Measurements from ENCODE around the gene SCN2B. TPM values are rescaled to one million over a fixed set of nuclear protein-coding genes. Genes with fewer than 3 reads are reported as not detected.

SCN2B gene
- total and polyA plus RNA-seq, 10 of the 15 experiments (the other 5 are each of a cell fraction or from before 2014, with no cell fraction given): 0.01 TPM; not detected in 9

DNA sequence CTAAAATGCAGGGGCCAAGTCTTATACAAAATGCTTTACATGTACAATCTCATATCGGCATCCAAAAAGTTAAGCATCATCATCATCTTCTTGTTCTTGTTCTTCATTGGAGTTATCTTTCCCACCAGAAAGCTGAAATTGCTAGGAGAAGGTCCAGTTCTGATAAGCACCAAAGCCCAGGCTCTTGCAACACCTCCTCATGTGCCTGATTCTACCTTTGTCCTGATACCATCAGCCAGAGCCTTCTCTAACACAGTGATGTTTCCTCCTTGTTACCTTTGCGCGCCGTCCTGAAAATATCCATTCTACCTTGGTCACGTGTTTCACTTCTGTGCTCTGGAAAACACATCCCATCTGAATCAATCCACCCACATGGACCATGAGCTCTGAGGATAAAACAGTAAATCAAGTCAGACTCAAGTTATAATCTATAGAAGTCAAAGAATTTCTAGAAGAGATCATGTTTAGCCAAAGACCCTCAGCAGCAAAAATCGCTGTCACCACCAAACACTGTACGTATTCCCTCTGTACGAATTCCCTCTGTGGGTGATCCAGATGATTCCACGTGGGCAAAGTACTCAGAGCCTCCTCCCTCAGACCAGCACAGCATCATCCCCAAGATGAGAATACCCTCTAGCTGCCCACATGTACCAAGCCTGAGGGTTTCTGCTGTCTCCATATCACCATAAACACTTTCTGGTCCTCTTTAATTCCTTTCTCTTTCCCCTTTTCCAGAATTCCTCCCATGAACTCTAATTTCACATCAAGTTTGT, 29.4 kb upstream of the SCN2B start (continued):
- TF ChIP-seq ZBTB40 (IDR thresholded peaks at IDR 0.05; ENCODE audit: borderline replicate concordance) (no peak), LARP7 (IDR thresholded peaks at IDR 0.05) (no peak), POLR2A (IDR thresholded peaks at IDR 0.05; ENCODE audit: low read depth, low read length) (no peak), SMARCA5 (IDR thresholded peaks at IDR 0.05) (no peak), SUPT20H (IDR thresholded peaks at IDR 0.05; ENCODE audit: borderline replicate concordance, control insufficient read depth, low read depth, low read length) (no peak)

- in situ Hi-C loops (cut with MboI) (no loop called here), intact Hi-C loops (cut with micrococcal nuclease; ENCODE audit: unreplicated experiment) (no loop called here)
- Histone ChIP-seq H3K4me3 (no peak overlapping the region), H3K27me3 (replicated peaks in 1 of 2; ENCODE audit: control insufficient read depth in 2 of 2, insufficient read depth in 2 of 2, low read length in 1 of 2) (no peaks in the 10 kb centered on the region), H3K9me3 (replicated peaks; ENCODE audit: control insufficient read depth, insufficient read depth, low read length) (no peaks in the 10 kb centered on the region; the same call in 2 of the 3 replicates), H3K36me3 (ENCODE audit: control insufficient read depth in 2 of 2, insufficient read depth in 2 of 2, low read length in 1 of 2) (no peaks in the 10 kb centered on the region; a peak in 1 of 4 replicates), H3K4me1 (ENCODE audit: control insufficient read depth, insufficient read depth, low read length) (peaks cover 6% of the 10 kb centered on the region; the same call in 1 of the 2 replicates), H3K27ac (ENCODE audit: control insufficient read depth, insufficient read depth) (no peak overlapping the region), H3K4me2 (ENCODE audit: control insufficient read depth, insufficient read depth) (no peak overlapping the region), H3K9ac (ENCODE audit: control insufficient read depth, insufficient read depth, low read length) (no peak overlapping the region), H2AFZ (ENCODE audit: control insufficient read depth, low read depth, low read length) (no peak overlapping the region), H3K79me2 (ENCODE audit: control insufficient read depth, insufficient read depth, low read length) (no peaks in the 10 kb centered on the region), H4K20me1 (ENCODE audit: control insufficient read depth, insufficient read depth) (no peaks in the 10 kb centered on the region)
- ChIA-PET CTCF (interaction anchor here (0.7 to 2.7 kb wide), 14 partner anchors 9 to 285 kb away, joined by 3 to 16 read pairs (median 3); partner anchors contain the start of gene CD3E), POLR2A (interaction anchor here (0.5 to 1.5 kb wide), 5 partner anchors 9 to 151 kb away, joined by 3 to 5 read pairs (median 4); no protein-coding TSS in a partner anchor), RAD21 (ENCODE audit: unreplicated experiment) (interaction anchor here (0.8 to 1.7 kb wide), 6 partner anchors 11 to 148 kb away, joined by 3 to 9 read pairs (median 4); no protein-coding TSS in a partner anchor), SMC1A (ENCODE audit: uncharacterized antibody, unreplicated experiment) (interaction anchor here (0.6 to 2.2 kb wide), 20 partner anchors 9 to 245 kb away, joined by 3 to 17 read pairs (median 5); partner anchors contain the start of genes JAML and MPZL3)
- ATAC-seq (peak; percentile 50), DNase-seq (ENCODE audit: low read depth, low spot score) (no peak), FAIRE-seq (no peak)
- 43% methylated on average over 7 of the region's 7 CpGs for WGBS (ENCODE audit: insufficient coverage, insufficient replicate concordance, low lambda C conversion rate, missing lambda C conversion rate)
- BruUV-seq (replicated peaks): no TSS peak
- TF ChIP-seq, protein P1, sequence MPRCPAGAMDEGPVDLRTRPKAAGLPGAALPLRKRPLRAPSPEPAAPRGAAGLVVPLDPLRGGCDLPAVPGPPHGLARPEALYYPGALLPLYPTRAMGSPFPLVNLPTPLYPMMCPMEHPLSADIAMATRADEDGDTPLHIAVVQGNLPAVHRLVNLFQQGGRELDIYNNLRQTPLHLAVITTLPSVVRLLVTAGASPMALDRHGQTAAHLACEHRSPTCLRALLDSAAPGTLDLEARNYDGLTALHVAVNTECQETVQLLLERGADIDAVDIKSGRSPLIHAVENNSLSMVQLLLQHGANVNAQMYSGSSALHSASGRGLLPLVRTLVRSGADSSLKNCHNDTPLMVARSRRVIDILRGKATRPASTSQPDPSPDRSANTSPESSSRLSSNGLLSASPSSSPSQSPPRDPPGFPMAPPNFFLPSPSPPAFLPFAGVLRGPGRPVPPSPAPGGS (IDR thresholded peaks at IDR 0.05; ENCODE audit: borderline replicate concordance, insufficient read depth, low read depth, low read length, poor library complexity, severe bottlenecking): no peak
- TF ChIP-seq ZNF24 (IDR thresholded peaks at IDR 0.05): no peak
- no peak for TF ChIP-seq FOXK2 (IDR thresholded peaks at IDR 0.05)
- TF ChIP-seq SIX5 (IDR thresholded peaks at IDR 0.05; ENCODE audit: low read depth, low read length, severe bottlenecking): no peak
- TF ChIP-seq, protein P2, sequence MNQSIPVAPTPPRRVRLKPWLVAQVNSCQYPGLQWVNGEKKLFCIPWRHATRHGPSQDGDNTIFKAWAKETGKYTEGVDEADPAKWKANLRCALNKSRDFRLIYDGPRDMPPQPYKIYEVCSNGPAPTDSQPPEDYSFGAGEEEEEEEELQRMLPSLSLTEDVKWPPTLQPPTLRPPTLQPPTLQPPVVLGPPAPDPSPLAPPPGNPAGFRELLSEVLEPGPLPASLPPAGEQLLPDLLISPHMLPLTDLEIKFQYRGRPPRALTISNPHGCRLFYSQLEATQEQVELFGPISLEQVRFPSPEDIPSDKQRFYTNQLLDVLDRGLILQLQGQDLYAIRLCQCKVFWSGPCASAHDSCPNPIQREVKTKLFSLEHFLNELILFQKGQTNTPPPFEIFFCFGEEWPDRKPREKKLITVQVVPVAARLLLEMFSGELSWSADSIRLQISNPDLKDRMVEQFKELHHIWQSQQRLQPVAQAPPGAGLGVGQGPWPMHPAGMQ (IDR thresholded peaks at IDR 0.05; ENCODE audit: borderline replicate concordance): no peak
- no peak for TF ChIP-seq JUNB (IDR thresholded peaks at IDR 0.05)
- TF ChIP-seq EED (IDR thresholded peaks at IDR 0.05; ENCODE audit: low read depth): no peak
These were observed 26.4 kb upstream of the SCN2B start for GRCh38 chr11:118202599-118203422.
